ENCODE results near the gene RADIL. TPM values are rescaled to one million over a fixed set of nuclear protein-coding genes. Genes with fewer than 3 reads are reported as not detected.

The RADIL gene
- total and polyA plus RNA-seq, 2 of the 13 experiments (the other 11 are each of a cell fraction or from before 2014, with no cell fraction given) = 0.05 to 0.09 TPM

DNA sequence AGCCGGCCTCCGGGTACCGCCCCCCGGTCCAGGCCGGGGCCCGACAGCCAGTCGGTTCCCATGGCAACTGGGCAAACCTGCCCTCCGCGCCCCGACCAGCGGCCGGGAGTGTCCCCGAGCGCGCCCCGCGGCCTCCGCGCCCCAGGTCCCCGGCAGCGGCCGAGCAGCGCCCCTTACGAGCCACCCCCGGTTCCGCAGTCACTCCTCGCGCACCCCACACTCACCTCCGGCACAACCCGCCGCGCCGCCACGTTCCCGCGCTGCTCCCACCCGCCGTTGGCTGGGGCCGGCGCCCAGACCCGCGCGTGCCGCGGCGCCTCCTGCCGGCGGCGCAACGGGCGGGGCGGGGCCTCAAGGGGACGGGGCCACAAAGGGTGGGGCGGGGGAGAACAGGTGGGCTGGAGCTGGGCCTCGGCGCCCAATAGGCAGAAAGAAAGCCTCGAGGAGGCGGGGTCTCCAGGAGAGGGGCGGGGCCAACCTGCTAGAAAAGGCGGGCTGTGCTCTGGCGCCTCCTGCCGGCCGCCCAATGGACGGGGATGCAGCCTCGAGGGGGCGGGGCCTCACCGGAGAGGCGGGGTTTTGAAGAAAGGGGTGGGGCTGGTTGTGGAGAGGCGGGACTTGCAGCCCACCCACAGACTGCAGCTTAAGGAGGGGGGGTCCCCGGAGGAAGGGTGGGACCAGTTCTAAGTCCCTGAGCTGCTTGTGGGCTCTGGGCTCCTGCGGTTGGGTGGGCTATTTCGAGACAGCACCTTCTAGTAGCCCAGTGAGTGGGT is at the start of gene RADIL (continued):
- TF ChIP-seq, protein P1, sequence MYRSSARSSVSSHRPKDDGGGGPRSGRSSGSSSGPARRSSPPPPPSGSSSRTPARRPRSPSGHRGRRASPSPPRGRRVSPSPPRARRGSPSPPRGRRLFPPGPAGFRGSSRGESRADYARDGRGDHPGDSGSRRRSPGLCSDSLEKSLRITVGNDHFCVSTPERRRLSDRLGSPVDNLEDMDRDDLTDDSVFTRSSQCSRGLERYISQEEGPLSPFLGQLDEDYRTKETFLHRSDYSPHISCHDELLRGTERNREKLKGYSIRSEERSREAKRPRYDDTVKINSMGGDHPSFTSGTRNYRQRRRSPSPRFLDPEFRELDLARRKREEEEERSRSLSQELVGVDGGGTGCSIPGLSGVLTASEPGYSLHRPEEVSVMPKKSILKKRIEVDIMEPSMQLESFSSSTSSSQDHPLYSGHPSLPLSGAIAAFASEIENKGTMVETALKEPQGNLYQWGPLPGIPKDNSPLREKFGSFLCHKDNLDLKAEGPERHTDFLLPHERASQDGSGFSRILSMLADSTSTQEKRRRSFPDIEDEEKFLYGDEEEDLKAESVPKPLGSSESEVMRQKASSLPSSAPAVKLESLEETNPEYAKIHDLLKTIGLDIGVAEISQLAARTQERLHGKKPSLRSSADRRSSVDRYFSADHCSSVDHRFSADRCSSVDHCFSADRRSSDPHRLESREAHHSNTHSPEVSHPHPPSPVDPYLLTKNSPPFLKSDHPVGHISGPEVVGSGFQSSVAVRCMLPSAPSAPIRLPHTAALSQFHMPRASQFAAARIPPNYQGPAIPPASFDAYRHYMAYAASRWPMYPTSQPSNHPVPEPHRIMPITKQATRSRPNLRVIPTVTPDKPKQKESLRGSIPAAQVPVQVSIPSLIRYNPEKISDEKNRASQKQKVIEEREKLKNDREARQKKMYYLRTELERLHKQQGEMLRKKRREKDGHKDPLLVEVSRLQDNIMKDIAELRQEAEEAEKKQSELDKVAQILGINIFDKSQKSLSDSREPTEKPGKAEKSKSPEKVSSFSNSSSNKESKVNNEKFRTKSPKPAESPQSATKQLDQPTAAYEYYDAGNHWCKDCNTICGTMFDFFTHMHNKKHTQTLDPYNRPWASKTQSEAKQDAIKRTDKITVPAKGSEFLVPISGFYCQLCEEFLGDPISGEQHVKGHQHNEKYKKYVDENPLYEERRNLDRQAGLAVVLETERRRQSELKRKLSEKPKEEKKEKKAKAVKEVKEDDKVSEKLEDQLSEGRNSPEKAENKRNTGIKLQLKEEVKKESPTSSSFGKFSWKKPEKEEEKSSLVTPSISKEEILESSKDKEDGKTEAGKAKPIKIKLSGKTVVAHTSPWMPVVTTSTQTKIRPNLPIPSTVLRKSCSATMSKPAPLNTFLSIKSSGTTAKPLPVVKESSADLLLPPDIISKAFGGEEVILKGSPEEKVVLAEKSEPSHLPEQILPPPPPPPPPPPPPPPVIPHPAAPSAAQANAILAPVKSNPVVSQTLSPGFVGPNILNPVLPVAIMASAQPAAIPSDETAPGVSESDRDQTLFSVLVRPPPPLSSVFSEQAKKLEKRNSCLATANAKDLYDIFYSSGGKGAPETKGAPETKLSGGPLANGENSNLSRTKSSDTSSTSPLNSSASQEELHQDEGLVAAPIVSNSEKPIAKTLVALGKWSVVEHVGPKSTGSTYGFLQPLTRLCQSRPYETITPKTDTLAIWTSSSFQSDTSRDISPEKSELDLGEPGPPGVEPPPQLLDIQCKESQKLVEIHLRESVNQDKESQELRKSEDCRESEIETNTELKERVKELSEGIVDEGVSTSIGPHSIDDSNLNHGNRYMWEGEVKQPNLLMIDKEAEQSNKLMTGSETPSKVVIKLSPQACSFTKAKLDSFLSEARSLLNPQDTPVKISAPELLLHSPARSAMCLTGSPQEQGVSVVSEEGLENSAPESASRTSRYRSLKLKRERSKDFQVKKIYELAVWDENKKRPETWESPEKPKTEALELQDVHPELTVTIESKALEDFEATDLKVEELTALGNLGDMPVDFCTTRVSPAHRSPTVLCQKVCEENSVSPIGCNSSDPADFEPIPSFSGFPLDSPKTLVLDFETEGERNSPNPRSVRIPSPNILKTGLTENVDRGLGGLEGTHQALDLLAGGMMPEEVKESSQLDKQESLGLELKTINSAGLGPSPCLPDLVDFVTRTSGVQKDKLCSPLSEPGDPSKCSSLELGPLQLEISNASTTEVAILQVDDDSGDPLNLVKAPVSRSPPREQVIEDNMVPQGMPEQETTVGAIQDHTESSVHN (CRISPR knock-in tag; IDR thresholded peaks at IDR 0.05) = no peak
- TF ChIP-seq ESRRA (CRISPR knock-in tag; IDR thresholded peaks at IDR 0.05; ENCODE audit: low read depth) (no peak), RARA (CRISPR knock-in tag; IDR thresholded peaks at IDR 0.05) (no peak), ARNTL (CRISPR knock-in tag; IDR thresholded peaks at IDR 0.05) (no peak), ZNF430 (CRISPR knock-in tag; IDR thresholded peaks at IDR 0.05) (no peak), FOXK1 (CRISPR knock-in tag; IDR thresholded peaks at IDR 0.05; ENCODE audit: borderline replicate concordance, low read depth) (no peak), HDAC1 (CRISPR knock-in tag; IDR thresholded peaks at IDR 0.05) (no peak), ATF7 (IDR thresholded peaks at IDR 0.05) (no peak), ATF7 (CRISPR knock-in tag; IDR thresholded peaks at IDR 0.05) (no peak), ELF4 (CRISPR knock-in tag; IDR thresholded peaks at IDR 0.05; ENCODE audit: borderline replicate concordance) (no peak), ZNF703 (CRISPR knock-in tag; IDR thresholded peaks at IDR 0.05; ENCODE audit: borderline replicate concordance) (no peak), ZNF317 (CRISPR knock-in tag; IDR thresholded peaks at IDR 0.05) (no peak), DPF2 (CRISPR knock-in tag; IDR thresholded peaks at IDR 0.05; ENCODE audit: borderline replicate concordance, low read depth) (no peak), ZNF572 (CRISPR knock-in tag; IDR thresholded peaks at IDR 0.05) (no peak), KLF9 (CRISPR knock-in tag; IDR thresholded peaks at IDR 0.05; ENCODE audit: low read depth) (no peak), SUZ12 (IDR thresholded peaks at IDR 0.05; ENCODE audit: low read depth, low read length) (no peak)
- TF ChIP-seq, protein P2, sequence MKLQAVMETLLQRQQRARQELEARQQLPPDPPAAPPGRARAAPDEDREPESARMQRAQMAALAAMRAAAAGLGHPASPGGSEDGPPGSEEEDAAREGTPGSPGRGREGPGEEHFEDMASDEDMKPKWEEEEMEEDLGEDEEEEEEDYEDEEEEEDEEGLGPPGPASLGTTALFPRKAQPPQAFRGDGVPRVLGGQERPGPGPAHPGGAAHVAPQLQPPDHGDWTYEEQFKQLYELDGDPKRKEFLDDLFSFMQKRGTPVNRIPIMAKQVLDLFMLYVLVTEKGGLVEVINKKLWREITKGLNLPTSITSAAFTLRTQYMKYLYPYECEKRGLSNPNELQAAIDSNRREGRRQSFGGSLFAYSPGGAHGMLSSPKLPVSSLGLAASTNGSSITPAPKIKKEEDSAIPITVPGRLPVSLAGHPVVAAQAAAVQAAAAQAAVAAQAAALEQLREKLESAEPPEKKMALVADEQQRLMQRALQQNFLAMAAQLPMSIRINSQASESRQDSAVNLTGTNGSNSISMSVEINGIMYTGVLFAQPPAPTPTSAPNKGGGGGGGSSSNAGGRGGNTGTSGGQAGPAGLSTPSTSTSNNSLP (IDR thresholded peaks at IDR 0.05; ENCODE audit: low read depth, low read length) = no peak
- TF ChIP-seq, protein P3, sequence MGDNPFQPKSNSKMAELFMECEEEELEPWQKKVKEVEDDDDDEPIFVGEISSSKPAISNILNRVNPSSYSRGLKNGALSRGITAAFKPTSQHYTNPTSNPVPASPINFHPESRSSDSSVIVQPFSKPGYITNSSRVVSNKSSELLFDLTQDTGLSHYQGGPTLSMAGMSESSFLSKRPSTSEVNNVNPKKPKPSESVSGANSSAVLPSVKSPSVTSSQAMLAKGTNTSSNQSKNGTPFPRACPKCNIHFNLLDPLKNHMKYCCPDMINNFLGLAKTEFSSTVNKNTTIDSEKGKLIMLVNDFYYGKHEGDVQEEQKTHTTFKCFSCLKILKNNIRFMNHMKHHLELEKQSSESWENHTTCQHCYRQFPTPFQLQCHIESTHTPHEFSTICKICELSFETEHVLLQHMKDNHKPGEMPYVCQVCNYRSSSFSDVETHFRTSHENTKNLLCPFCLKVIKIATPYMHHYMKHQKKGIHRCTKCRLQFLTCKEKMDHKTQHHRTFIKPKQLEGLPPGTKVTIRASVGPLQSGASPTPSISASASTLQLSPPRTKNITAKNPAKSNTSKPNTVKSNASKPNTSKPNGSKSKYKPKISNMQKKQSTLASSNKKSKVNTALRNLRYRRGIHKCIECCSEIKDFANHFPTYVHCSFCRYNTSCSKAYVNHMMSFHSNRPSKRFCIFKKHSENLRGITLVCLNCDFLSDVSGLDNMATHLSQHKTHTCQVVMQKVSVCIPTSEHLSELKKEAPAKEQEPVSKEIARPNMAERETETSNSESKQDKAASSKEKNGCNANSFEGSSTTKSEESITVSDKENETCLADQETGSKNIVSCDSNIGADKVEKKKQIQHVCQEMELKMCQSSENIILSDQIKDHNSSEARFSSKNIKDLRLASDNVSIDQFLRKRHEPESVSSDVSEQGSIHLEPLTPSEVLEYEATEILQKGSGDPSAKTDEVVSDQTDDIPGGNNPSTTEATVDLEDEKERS (CRISPR knock-in tag; IDR thresholded peaks at IDR 0.05) = no peak
